ENCODE results near the gene TTC28.

TTC28 gene

GRCh38 chr22:28051091-28051786 is 628.4 kb downstream of the TTC28 start:
- no peak for DNase-seq (ENCODE audit: low spot score)

DNA sequence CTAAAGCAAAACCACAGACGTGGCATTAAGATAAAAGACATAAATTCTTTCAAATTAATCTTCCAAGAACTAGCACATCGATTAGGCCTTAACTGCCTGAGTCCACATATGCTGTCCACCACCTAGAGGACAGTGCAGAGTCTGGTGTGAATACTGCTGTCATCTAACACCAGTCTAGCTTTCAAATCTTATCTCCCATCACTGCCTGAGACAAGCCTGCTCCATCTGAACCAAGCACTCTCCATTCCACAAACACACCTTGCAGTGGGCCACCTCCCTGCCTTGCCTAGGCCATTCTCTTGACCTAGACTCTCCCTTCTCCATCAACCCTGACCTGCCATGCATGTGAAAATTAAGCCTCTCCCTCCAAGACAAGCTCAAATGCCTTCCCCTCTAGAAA is 631.1 kb downstream of the TTC28 start:
- DNase-seq (ENCODE audit: low spot score) = no peak

- DNase-seq (ENCODE audit: low spot score) = no peak
These were observed 631.9 kb downstream of the TTC28 start for GRCh38 chr22:28047740-28048139.

DNA sequence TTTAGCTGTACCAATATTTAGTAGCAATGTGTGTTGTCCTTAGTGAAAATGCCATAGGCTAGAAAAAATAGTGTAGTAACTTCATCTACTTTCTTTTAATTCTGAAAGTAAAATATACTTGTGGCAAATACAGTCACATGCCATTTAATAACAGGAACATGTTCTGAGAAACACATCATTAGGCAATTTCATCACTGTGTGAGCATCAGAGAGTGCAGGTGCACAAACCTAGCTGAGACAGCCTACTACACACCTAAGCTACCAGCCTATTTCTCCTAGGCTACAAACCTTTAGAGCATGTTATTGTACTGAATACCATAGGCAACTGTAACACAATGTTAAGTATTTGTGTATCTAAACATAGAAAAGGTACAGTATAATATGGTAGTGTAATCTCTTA is 633.5 kb downstream of the TTC28 start:
- no peak for DNase-seq (ENCODE audit: low spot score)

- no peak for DNase-seq (ENCODE audit: low spot score)
These were observed 635.0 kb downstream of the TTC28 start for GRCh38 chr22:28044546-28045173.

DNA sequence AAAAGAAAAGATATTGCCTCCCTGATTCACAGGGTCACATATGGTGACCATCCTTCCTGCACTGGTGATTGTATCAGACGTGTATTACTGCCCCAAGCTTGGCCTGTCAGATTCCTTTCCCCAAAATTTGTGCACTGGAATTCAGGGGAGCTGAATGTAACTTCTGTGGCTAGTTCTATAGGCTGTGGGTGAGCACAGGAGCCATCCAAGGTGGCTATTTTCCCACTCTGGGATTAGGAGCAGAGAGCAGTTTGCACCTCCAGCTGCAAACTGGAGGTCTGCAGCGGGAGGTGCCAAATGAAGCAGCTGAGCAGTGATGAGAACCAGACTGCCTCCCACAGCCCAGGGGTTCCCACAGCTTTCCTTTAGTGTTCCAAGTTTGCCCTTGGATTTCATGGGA is 636.4 kb downstream of the TTC28 start:
- no peak for DNase-seq (ENCODE audit: low spot score)

GRCh38 chr22:28034760-28035401 is 644.8 kb downstream of the TTC28 start:
- DNase-seq (ENCODE audit: low spot score) = peak; percentile 35

- no peak for DNase-seq (ENCODE audit: low spot score)
These were observed 645.4 kb downstream of the TTC28 start for GRCh38 chr22:28034145-28034759.

- DNase-seq (ENCODE audit: low spot score) = no peak
These were observed 646.8 kb downstream of the TTC28 start for GRCh38 chr22:28032861-28033260.

- DNase-seq (ENCODE audit: low spot score) = no peak
These were observed 648.2 kb downstream of the TTC28 start for GRCh38 chr22:28031383-28031922.

GRCh38 chr22:28030473-28030872 is 649.2 kb downstream of the TTC28 start:
- DNase-seq (ENCODE audit: low spot score) = no peak

DNA sequence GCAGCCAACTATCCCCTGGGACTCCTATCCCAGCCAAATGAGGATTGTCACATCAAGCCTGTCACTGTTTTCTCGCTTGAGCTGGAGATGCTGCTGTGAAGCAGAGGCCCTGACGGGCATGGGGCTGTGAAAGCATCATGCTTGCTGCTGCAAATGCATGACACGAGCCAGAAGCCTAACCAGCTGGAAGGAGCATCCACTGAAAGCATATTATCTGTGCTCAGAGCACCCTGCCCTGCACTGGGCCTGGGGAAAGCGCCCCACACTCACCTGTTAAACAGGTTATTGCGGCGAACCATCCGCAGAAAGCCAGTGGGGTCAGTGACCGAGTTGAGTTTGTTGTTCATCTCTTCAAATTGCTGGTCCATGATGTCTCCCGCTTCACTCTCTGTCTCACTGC is 649.7 kb downstream of the TTC28 start:
- DNase-seq (ENCODE audit: low spot score) = no peak

GRCh38 chr22:28029201-28029948 is 650.3 kb downstream of the TTC28 start:
- DNase-seq (ENCODE audit: low spot score) = no peak

- DNase-seq (ENCODE audit: low spot score) = no peak
These were observed 651.9 kb downstream of the TTC28 start for GRCh38 chr22:28027453-28028448.

DNA sequence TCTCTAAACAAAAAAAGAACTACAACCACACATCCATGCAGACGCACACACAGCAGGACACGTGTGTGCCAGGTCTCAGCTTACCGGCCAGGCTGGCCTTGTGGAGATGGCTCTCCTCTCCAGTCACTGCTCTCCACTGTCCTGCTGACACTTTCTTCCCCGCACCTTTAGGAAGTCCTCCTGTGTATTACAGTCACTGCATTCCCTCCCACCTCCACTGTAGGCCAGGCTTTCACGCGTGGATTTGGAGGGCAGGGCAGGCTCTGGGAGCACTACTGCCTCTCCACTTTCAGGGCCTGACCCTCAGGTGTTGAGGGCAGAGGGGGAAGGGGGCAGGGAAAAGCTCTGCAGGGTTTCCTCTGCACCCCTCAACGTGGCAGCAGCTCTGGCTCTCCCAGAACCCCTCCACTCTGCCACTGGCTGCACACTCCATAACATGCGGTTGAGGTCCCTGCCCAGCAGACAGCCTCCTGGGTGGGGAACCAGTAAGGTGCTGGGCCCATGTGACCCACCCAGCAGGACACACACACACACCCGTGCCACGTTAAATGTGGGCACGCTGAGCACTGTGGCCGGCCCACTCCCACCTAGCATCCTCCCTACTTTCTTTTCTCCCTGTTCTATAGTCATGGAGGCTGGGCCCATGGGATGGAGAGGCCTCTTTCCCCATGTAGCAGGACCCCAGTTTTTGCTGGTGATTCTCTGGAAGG is 653.6 kb downstream of the TTC28 start:
- no peak for DNase-seq (ENCODE audit: low spot score)

GRCh38 chr22:28025333-28025732 is 654.3 kb downstream of the TTC28 start:
- no peak for DNase-seq (ENCODE audit: low spot score)

DNA sequence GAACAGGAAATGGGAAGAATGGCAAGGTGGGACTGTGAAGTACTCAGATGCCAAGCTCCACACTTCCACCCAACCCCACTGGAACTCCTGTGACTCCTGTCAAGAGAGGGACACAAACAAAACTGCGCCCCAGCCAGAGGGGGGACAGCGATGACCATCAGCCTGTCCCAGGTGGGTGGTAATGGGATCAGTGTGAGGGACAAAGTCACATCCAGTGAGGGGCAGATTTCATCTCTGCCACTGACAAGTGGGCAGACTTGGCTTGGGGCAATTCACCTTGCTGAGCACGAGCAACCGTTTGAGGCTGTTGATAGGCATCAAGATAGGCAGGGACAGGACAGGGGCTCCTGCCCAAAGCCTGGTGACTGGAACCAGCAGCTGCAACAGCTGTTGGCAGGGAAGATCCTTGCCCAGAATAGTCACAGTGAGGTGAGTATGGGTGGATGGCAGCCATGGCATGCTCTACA is 655.2 kb downstream of the TTC28 start:
- no peak for DNase-seq (ENCODE audit: low spot score)

DNA sequence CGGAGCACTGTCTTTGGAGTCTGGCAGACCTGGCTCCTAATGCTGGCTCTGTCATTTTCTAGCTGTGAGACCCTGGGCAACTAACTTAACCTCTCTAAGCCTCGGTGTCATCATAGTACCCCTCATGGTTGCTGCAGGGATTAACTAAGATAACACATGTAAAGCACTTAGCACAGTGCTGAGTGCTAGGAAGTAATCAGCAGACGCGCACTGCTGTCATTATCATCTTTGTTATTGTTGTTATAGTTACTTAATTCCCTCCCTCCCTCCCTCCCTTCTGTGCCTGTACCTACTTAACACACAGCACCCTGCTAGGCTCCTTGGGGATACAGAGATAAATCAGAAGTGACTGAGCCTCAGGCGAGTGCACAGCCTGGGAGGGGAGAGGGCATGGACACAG is 655.9 kb downstream of the TTC28 start:
- no peak for DNase-seq (ENCODE audit: low spot score)

DNA sequence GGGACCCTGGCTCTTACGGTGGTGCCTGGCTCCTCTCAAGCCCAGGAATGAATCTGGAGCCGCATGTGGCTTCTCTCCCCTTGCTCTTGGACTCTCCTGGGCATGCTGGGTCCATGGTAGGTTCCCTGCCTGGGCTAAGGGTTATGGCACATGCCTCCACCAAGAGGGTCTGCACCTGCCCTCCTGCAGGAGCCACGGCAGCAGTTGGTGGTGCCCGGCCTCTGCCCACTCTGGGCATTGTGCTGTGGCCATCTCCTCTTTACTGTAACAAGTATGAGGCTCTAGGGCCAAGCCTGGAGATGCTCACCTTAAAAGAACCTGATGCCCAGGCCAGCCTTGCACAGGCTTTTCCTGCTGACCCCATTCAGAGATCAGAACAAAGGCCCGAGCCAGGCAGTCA is 656.6 kb downstream of the TTC28 start:
- no peak for DNase-seq (ENCODE audit: low spot score)

All from putamen (tissue), 1 donor.